Measurements from ENCODE around the gene MYO1G.

DNA sequence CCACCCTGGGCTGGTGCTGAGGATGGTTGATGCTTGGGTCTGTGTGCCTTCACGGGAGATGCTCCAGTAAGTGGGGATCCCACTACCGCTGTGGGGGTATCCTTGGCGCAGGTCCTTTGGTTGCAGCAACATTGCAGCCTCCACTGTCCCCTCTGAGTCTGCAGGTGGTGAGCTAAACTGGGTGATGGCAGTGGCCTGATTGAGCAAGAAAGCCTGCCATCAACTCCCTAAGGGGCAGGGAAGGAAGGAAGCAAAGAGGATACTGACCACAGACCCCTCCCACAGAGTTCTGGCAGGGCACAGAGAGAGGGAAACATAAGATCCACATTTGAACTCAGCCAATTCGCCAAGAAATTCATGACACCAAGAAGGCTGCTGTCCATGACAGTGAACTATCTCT lies 43.2 kb downstream of the MYO1G start:
- TF ChIP-seq CTCF (IDR thresholded peaks at IDR 0.05): no peak
- no peak for TF ChIP-seq POLR2A (IDR thresholded peaks at IDR 0.05)

Data from right lobe of liver (tissue), 4 donors.